H1 (cell line): ENCODE data around the gene SLC8A1. TPM values are rescaled to one million over a fixed set of nuclear protein-coding genes. Genes with fewer than 3 reads are reported as not detected.

Source experiments
- CTCF ChIA-PET: fragments of 300-600 bp; sonication (Branson Sonifier 250); formaldehyde crosslinking; loops from one replicate; lab custom pipeline; 2021; ENCODE audit not compliant: partially characterized antibody; lab: Charles Lee
- POLR2A ChIA-PET: fragments of 300-600 bp; sonication (Branson Sonifier 250); formaldehyde crosslinking; loops from one replicate; lab custom pipeline; 2021; ENCODE audit warnings: inconsistent platforms; ENCODE audit not compliant: partially characterized antibody; lab: Charles Lee
- DNase-seq, 2 experiments: peaks; one replicate each; pipeline versions ENCODE4 v3.0.0 to v3.0.0-alpha.2; 2010 to 2022; ENCODE audit warnings: low spot score in 2 of 2, low read depth in 1 of 2, mixed read lengths in 1 of 2
- FAIRE-seq: peaks from 2 replicates; lab custom pipeline; 2011; peaks lifted over from hg19 to GRCh38; lab: Jason Lieb, UNC
- H2AFZ ChIP-seq: 2 replicates; pipeline ENCODE4 v1.8.1; 2012; ENCODE audit warnings: low read length, inconsistent platforms
- H2AK5ac ChIP-seq: 2 replicates; pipeline ENCODE4 v1.6.1; 2013; ENCODE audit warnings: low read depth, low read length
- H2BK120ac ChIP-seq: replicated peaks from 2 replicates; pipeline ENCODE3; 2013; ENCODE audit warnings: low read depth, low read length, inconsistent platforms
- H2BK12ac ChIP-seq: 2 replicates; pipeline ENCODE4 v1.6.1; 2013; ENCODE audit warnings: low read depth, low read length
- H2BK15ac ChIP-seq: 2 replicates; pipeline ENCODE4 v1.6.1; 2013; ENCODE audit warnings: low read length
- H2BK20ac ChIP-seq: 2 replicates; pipeline ENCODE4 v1.6.1; 2013; ENCODE audit warnings: low read length
- H2BK5ac ChIP-seq: 2 replicates; pipeline ENCODE4 v1.6.1; 2013; ENCODE audit warnings: low read depth, low read length
- H3K14ac ChIP-seq: 2 replicates; pipeline ENCODE4 v1.6.1; 2013; ENCODE audit warnings: inconsistent platforms; ENCODE audit not compliant: insufficient read length
- H3K18ac ChIP-seq: 2 replicates; pipeline ENCODE4 v1.6.1; 2013; ENCODE audit warnings: low read length; ENCODE audit errors: extremely low read depth
- H3K23ac ChIP-seq: 2 replicates; pipeline ENCODE4 v1.6.1; 2013; ENCODE audit warnings: inconsistent platforms; ENCODE audit not compliant: insufficient read length
- H3K23me2 ChIP-seq: 2 replicates; pipeline ENCODE4 v1.6.1; 2013; ENCODE audit warnings: low read depth, low read length
- H3K27ac ChIP-seq: 2 replicates; pipeline ENCODE4 v1.6.1; 2011; ENCODE audit warnings: low read depth, low read length, inconsistent platforms
- H3K27me3 ChIP-seq, 4 experiments: replicated peaks in 1 of 4; 1 replicate in 1 of 4; 2 replicates in 3 of 4; pipeline versions ENCODE4 v1.6.1 to v1.8.1; 2011 to 2013; ENCODE audit warnings: low read length in 3 of 4, mild to moderate bottlenecking in 3 of 4, inconsistent platforms in 2 of 4, mixed read lengths in 2 of 4, moderate library complexity in 1 of 4; ENCODE audit not compliant: control insufficient read depth in 3 of 4, insufficient read depth in 3 of 4; ENCODE audit errors: extremely low read depth in 1 of 4
- H3K36me3 ChIP-seq, 4 experiments: 2 replicates each; pipeline versions ENCODE4 v1.6.1 to v1.8.1; 2011 to 2013; ENCODE audit warnings: mild to moderate bottlenecking in 4 of 4, low read length in 3 of 4, moderate library complexity in 2 of 4, control low read depth in 1 of 4, inconsistent platforms in 1 of 4; ENCODE audit not compliant: insufficient read depth in 4 of 4, control insufficient read depth in 2 of 4
- H3K4ac ChIP-seq: replicated peaks from 2 replicates; pipeline ENCODE3; 2013; ENCODE audit warnings: low read length, low read depth, mixed read lengths, inconsistent platforms; ENCODE audit not compliant: insufficient read length
- H3K4me1 ChIP-seq, 4 experiments: replicated peaks in 1 of 4; 1 replicate in 1 of 4; 2 replicates in 3 of 4; pipeline versions ENCODE4 v1.6.1 to v1.8.1; 2011 to 2013; ENCODE audit warnings: low read length in 3 of 4, inconsistent platforms in 2 of 4, mixed read lengths in 1 of 4; ENCODE audit not compliant: insufficient read depth in 4 of 4, control insufficient read depth in 3 of 4
- H3K4me2 ChIP-seq, 2 experiments: 2 replicates each; pipeline versions ENCODE4 v1.6.1 to v1.8.1; 2011 to 2013; ENCODE audit warnings: low read depth in 2 of 2, low read length in 2 of 2, control low read depth in 1 of 2, inconsistent platforms in 1 of 2, mild to moderate bottlenecking in 1 of 2; ENCODE audit not compliant: insufficient read depth in 1 of 2
- H3K4me3 ChIP-seq, 4 experiments: fragments of 200-600, 300-600 bp in 1 of 4; sonication (generic), shearing (Covaris generic), sonication (Bioruptor Twin) in 1 of 4; 2 replicates each; pipeline versions ENCODE4 v1.5.1 to v1.8.1; 2011 to 2016; ENCODE audit warnings: low read length in 4 of 4, low read depth in 3 of 4, control low read depth in 2 of 4, inconsistent platforms in 2 of 4, mild to moderate bottlenecking in 2 of 4, mixed read lengths in 1 of 4, moderate library complexity in 1 of 4; ENCODE audit not compliant: insufficient read depth in 2 of 4; ENCODE audit errors: extremely low read depth in 1 of 4
- H3K56ac ChIP-seq: replicated peaks from 2 replicates; pipeline ENCODE3; 2013; ENCODE audit warnings: low read depth, mild to moderate bottlenecking, mixed read lengths, low read length, inconsistent platforms; ENCODE audit not compliant: insufficient read length
- H3K79me1 ChIP-seq: 2 replicates; pipeline ENCODE4 v1.6.1; 2013; ENCODE audit warnings: low read depth, low read length, control low read depth
- H3K79me2 ChIP-seq, 2 experiments: 2 replicates each; pipeline versions ENCODE4 v1.6.1 to v1.8.1; 2012 to 2013; ENCODE audit warnings: low read length in 2 of 2, mild to moderate bottlenecking in 2 of 2, inconsistent platforms in 1 of 2; ENCODE audit not compliant: insufficient read depth in 2 of 2, control insufficient read depth in 1 of 2
- H3K9ac ChIP-seq, 4 experiments: replicated peaks in 1 of 4; 1 replicate in 1 of 4; 2 replicates in 3 of 4; pipeline versions ENCODE4 v1.6.1 to v1.8.1; 2011 to 2013; ENCODE audit warnings: low read depth in 3 of 4, low read length in 3 of 4, control low read depth in 2 of 4, mild to moderate bottlenecking in 2 of 4, moderate library complexity in 2 of 4, inconsistent platforms in 1 of 4; ENCODE audit errors: extremely low read depth in 1 of 4
- H3K9me3 ChIP-seq, 2 experiments: 2 replicates each; pipeline versions ENCODE4 v1.6.1 to v1.8.1; 2012 to 2013; ENCODE audit warnings: mild to moderate bottlenecking in 2 of 2, moderate library complexity in 2 of 2, control low read depth in 1 of 2, inconsistent platforms in 1 of 2, low read depth in 1 of 2, low read length in 1 of 2, mixed read lengths in 1 of 2; ENCODE audit not compliant: insufficient read depth in 2 of 2
- H4K20me1 ChIP-seq, 2 experiments: replicated peaks in 1 of 2; 2 replicates each; pipeline versions ENCODE3 to v1.8.1; 2011 to 2013; ENCODE audit warnings: inconsistent platforms in 2 of 2, low read length in 2 of 2, mild to moderate bottlenecking in 1 of 2; ENCODE audit not compliant: insufficient read depth in 2 of 2, control insufficient read depth in 1 of 2
- H4K5ac ChIP-seq: 2 replicates; pipeline ENCODE4 v1.6.1; 2013; ENCODE audit warnings: low read length, low read depth, mixed read lengths, inconsistent platforms; ENCODE audit not compliant: insufficient read length
- H4K8ac ChIP-seq: 2 replicates; pipeline ENCODE4 v1.8.0; 2013; ENCODE audit warnings: mild to moderate bottlenecking, moderate library complexity, low read length, inconsistent platforms; ENCODE audit not compliant: insufficient read depth; ENCODE audit errors: extremely low read depth
- H4K91ac ChIP-seq: replicated peaks from 2 replicates; pipeline ENCODE3; 2013; ENCODE audit warnings: low read length, mixed read lengths, inconsistent platforms; ENCODE audit not compliant: insufficient read length
- WGBS, 2 experiments: shearing (Covaris generic) in 1 of 2; methylation state at CpG; one replicate each; pipeline versions ENCODE4 v1.1.6 to v1.1.7; 2013 to 2015; ENCODE audit warnings: low lambda C conversion rate in 2 of 2, mixed read lengths in 2 of 2, inconsistent platforms in 1 of 2, low coverage in 1 of 2, missing lambda C conversion rate in 1 of 2; ENCODE audit not compliant: insufficient replicate concordance in 2 of 2, insufficient coverage in 1 of 2, insufficient read length in 1 of 2; ENCODE audit errors: extremely low coverage in 1 of 2, missing lambda C conversion rate in 1 of 2; 5-methylcytosine and 5-hydroxymethylcytosine counted together
- polyA plus RNA-seq, 7 experiments: library from polyadenylated mRNA; depleted of rRNA in 3 of 7; stranded (reverse) in 5 of 7; unstranded in 2 of 7; fragments of >200 nt in 5 of 7; fragments of 200-250 nt in 2 of 7; gene quantifications; 1 replicate in 5 of 7; 2 replicates in 1 of 7; 4 replicates in 1 of 7; pipeline versions ENCODE4 v1.2.1 to v1.2.3, GENCODE V29; 2011 to 2013; ENCODE audit warnings: missing spikeins in 2 of 7, mixed read lengths in 2 of 7
- total RNA-seq: library from RNA; stranded (reverse); fragmentation: NEBNext Ultra II Directional; extraction: Animal tissue kit (Norgen Biotek cat#: 25700); gene quantifications from 2 replicates; pipeline ENCODE4 v1.2.1, GENCODE V29; 2021

Gene SLC8A1
- total and polyA plus RNA-seq, 2 of the 8 experiments (the other 6 are each of a cell fraction or from before 2014, with no cell fraction given): 0.68 to 3.6 TPM

- Histone ChIP-seq H3K23me2 (no peaks in the 10 kb centered on the region), H3K4me2 (no peak overlapping the region), H3K23ac (no peak overlapping the region), H3K4ac (no peak overlapping the region), H3K79me1 (no peaks in the 10 kb centered on the region), H2BK5ac (no peak overlapping the region), H3K4me3 (no peak overlapping the region), H3K56ac (no peak overlapping the region), H4K20me1 (no peaks in the 10 kb centered on the region), H2AK5ac (no peak overlapping the region), H3K36me3 (no peaks in the 10 kb centered on the region), H3K27me3 (no peaks in the 10 kb centered on the region), H2BK120ac (no peak overlapping the region), H3K14ac (no peak overlapping the region), H4K91ac (no peak overlapping the region), H2BK20ac (no peak overlapping the region), H3K9me3 (no peaks in the 10 kb centered on the region), H4K8ac (no peak overlapping the region), H2BK15ac (no peak overlapping the region), H4K5ac (no peak overlapping the region), H2AFZ (no peak overlapping the region), H3K4me1 (0 out of 7 replicates have a peak, but pooled peaks cover 0 to 3% (median 0%) of the 10 kb centered on the region in 4 experiments), H2BK12ac (no peak overlapping the region), H3K18ac (no peak overlapping the region), H3K9ac (no peak overlapping the region), H3K79me2 (no peaks in the 10 kb centered on the region), H3K27ac (no peak overlapping the region)
- DNase-seq (no peak), FAIRE-seq (no peak)
- WGBS, 2 experiments: 89% methylated on average over 6 of the region's 6 CpGs; no CpG with 5 or more reads in 1 of the 2 experiments
- ChIA-PET POLR2A (no interaction called here), CTCF (interaction anchor here (1.3 to 2.0 kb wide), 7 partner anchors 10 to 342 kb away, joined by 3 to 23 read pairs (median 5); no protein-coding TSS in a partner anchor)
These were observed 195.9 kb downstream of the SLC8A1 start for GRCh38 chr2:40256008-40256407.
